HEK293T (cell line): Measurements from ENCODE around the gene MAGOHB.
"Not testable (repeated sequence)": the region's sequence is repeated elsewhere in the genome, so short reads cannot be mapped to it uniquely, and the experiment has no call there.

ENCODE experiments used
- CTCF ChIA-PET: fragments of 350-600 bp; formaldehyde crosslinking; extraction: SDS; loops from one replicate; lab custom pipeline; 2021; ENCODE audit warnings: antibody characterized with exemption, inconsistent platforms; lab: Yijun Ruan, JAX
- POLR2A ChIA-PET: fragments of 350-600 bp; formaldehyde crosslinking; extraction: SDS; loops from one replicate; lab custom pipeline; 2020; ENCODE audit warnings: antibody characterized with exemption, inconsistent platforms; lab: Yijun Ruan, JAX
- DNase-seq: peaks from one replicate; pipeline ENCODE4 v3.0.0; 2012; ENCODE audit warnings: mixed read lengths; ENCODE audit errors: extremely low spot score
- ARNT ChIP-seq: fragments of 450-650 bp; IDR thresholded peaks from 2 replicates; pipeline ENCODE4 v1.6.1; 2017; ENCODE audit warnings: mild to moderate bottlenecking
- BHLHE40 ChIP-seq: fragments of 450-650 bp; IDR thresholded peaks from 2 replicates; pipeline ENCODE4 v1.6.1; 2016; ENCODE audit warnings: mild to moderate bottlenecking, moderate library complexity, borderline replicate concordance
- CTBP1 ChIP-seq: fragments of 450-650 bp; IDR thresholded peaks from 2 replicates; pipeline ENCODE4 v1.6.1; 2016; ENCODE audit warnings: borderline replicate concordance
- ELF4 ChIP-seq: fragments of 450-650 bp; IDR thresholded peaks from 2 replicates; pipeline ENCODE4 v1.6.1; 2017; ENCODE audit warnings: antibody characterized with exemption
- FOXA1 ChIP-seq: fragments of 450-650 bp; IDR thresholded peaks from 2 replicates; pipeline ENCODE4 v1.6.1; 2016; ENCODE audit warnings: mild to moderate bottlenecking
- FOXK2 ChIP-seq: fragments of 450-650 bp; IDR thresholded peaks from 2 replicates; pipeline ENCODE4 v1.6.1; 2016; ENCODE audit warnings: mild to moderate bottlenecking
- FOXM1 ChIP-seq: fragments of 450-650 bp; IDR thresholded peaks from 2 replicates; pipeline ENCODE4 v1.6.1; 2017; ENCODE audit warnings: mild to moderate bottlenecking, borderline replicate concordance
- HDGF ChIP-seq: fragments of 450-650 bp; IDR thresholded peaks from 2 replicates; pipeline ENCODE4 v1.6.1; 2017; ENCODE audit warnings: antibody characterized with exemption, borderline replicate concordance
- L3MBTL2 ChIP-seq: fragments of 450-650 bp; conservative IDR thresholded peaks from 2 replicates; pipeline ENCODE4 v1.6.1; 2016; ENCODE audit warnings: mild to moderate bottlenecking
- LEF1 ChIP-seq: fragments of 450-650 bp; IDR thresholded peaks from 2 replicates; pipeline ENCODE4 v1.6.1; 2017; ENCODE audit warnings: mild to moderate bottlenecking, borderline replicate concordance
- NFRKB ChIP-seq: fragments of 450-650 bp; IDR thresholded peaks from 2 replicates; pipeline ENCODE4 v1.6.1; 2016; ENCODE audit warnings: mild to moderate bottlenecking, moderate library complexity
- PKNOX1 ChIP-seq: fragments of 450-650 bp; IDR thresholded peaks from 2 replicates; pipeline ENCODE4 v1.6.1; 2016
- SP1 ChIP-seq: fragments of 450-650 bp; IDR thresholded peaks from 2 replicates; pipeline ENCODE4 v1.6.1; 2017
- SUZ12 ChIP-seq: fragments of 450-650 bp; IDR thresholded peaks from 2 replicates; pipeline ENCODE4 v1.6.1; 2016; ENCODE audit warnings: mild to moderate bottlenecking
- TARDBP ChIP-seq: fragments of 450-650 bp; IDR thresholded peaks from 2 replicates; pipeline ENCODE4 v1.6.1; 2016
- ZNF384 ChIP-seq: fragments of 450-650 bp; IDR thresholded peaks from 2 replicates; pipeline ENCODE4 v1.6.1; 2016

The MAGOHB gene

GRCh38 chr12:10584415-10584814 lies 29.0 kb downstream of the MAGOHB start:
- CTCF ChIA-PET, result no interaction called here
- TF ChIP-seq PKNOX1 (no peak), BHLHE40 (no peak), TARDBP (no peak), SUZ12 (no peak), CTBP1 (no peak), FOXM1 (no peak), ELF4 (no peak), LEF1 (no peak), FOXK2 (no peak), L3MBTL2 (no peak), NFRKB (no peak), HDGF (no peak), ZNF384 (no peak), ARNT (no peak), SP1 (no peak), FOXA1 (no peak)
- POLR2A ChIA-PET, result no interaction called here
- DNase-seq, result no peak

GRCh38 chr12:10582704-10583103 lies 30.7 kb downstream of the MAGOHB start:
- CTCF ChIA-PET, result interaction anchor here (1.3 kb wide), 1 partner anchor 20 kb away, joined by 3 read pairs; no protein-coding TSS in a partner anchor
- TF ChIP-seq L3MBTL2 (no peak), FOXK2 (no peak), ELF4 (no peak), TARDBP (no peak)
- DNase-seq, result no peak
- POLR2A ChIA-PET, result no interaction called here

- CTCF ChIA-PET, result interaction anchor here (1.3 kb wide), 1 partner anchor 20 kb away, joined by 3 read pairs; no protein-coding TSS in a partner anchor
- POLR2A ChIA-PET, DNase-seq: not testable (repeated sequence)
Measured at GRCh38 chr12:10582133-10582532, 31.3 kb downstream of the MAGOHB start.

GRCh38 chr12:10574307-10574706 lies 39.1 kb downstream of the MAGOHB start:
- no peak for DNase-seq
- no peak for TF ChIP-seq FOXK2
- TF ChIP-seq TARDBP, result no peak
- no peak for TF ChIP-seq SP1
- no peak for TF ChIP-seq SUZ12
- no peak for TF ChIP-seq ARNT
- no peak for TF ChIP-seq L3MBTL2
- TF ChIP-seq CTBP1, result no peak
- no peak for TF ChIP-seq ZNF384
- TF ChIP-seq NFRKB, result no peak
- no peak for TF ChIP-seq BHLHE40
- no peak for TF ChIP-seq PKNOX1
- no peak for TF ChIP-seq LEF1
- ChIA-PET POLR2A (no interaction called here), CTCF (interaction anchor here (0.6 to 0.8 kb wide), 2 partner anchors 38 to 1005 kb away, joined by 3 to 6 read pairs; no protein-coding TSS in a partner anchor)

- POLR2A ChIA-PET, DNase-seq, CTCF ChIA-PET: not testable (repeated sequence)
Measured at GRCh38 chr12:10572021-10572490, 41.4 kb downstream of the MAGOHB start.

GRCh38 chr12:10571141-10571540 lies 42.3 kb downstream of the MAGOHB start:
- POLR2A ChIA-PET, result no interaction called here
- DNase-seq, result no peak
- CTCF ChIA-PET, result no interaction called here
- no peak for TF ChIP-seq ELF4
- no peak for TF ChIP-seq TARDBP
- no peak for TF ChIP-seq NFRKB
- no peak for TF ChIP-seq CTBP1
- TF ChIP-seq L3MBTL2, result no peak
- no peak for TF ChIP-seq FOXK2
- TF ChIP-seq FOXA1, result no peak
- no peak for TF ChIP-seq BHLHE40
- no peak for TF ChIP-seq PKNOX1
- TF ChIP-seq ARNT, result no peak
- TF ChIP-seq SP1, result no peak
- TF ChIP-seq ZNF384, result no peak
- no peak for TF ChIP-seq LEF1
- TF ChIP-seq HDGF, result no peak

- ChIA-PET POLR2A (no interaction called here), CTCF (no interaction called here)
- no peak for TF ChIP-seq HDGF
- TF ChIP-seq NFRKB, result no peak
- TF ChIP-seq ZNF384, result no peak
- no peak for TF ChIP-seq SP1
- no peak for TF ChIP-seq FOXA1
- TF ChIP-seq CTBP1, result no peak
- TF ChIP-seq ARNT, result no peak
- no peak for TF ChIP-seq BHLHE40
- no peak for TF ChIP-seq ELF4
- TF ChIP-seq FOXK2, result no peak
- no peak for TF ChIP-seq FOXM1
- DNase-seq, result no peak
Measured at GRCh38 chr12:10567813-10568212, 45.6 kb downstream of the MAGOHB start.
